ENCODE results near the gene OOSP3.

Gene OOSP3

DNA sequence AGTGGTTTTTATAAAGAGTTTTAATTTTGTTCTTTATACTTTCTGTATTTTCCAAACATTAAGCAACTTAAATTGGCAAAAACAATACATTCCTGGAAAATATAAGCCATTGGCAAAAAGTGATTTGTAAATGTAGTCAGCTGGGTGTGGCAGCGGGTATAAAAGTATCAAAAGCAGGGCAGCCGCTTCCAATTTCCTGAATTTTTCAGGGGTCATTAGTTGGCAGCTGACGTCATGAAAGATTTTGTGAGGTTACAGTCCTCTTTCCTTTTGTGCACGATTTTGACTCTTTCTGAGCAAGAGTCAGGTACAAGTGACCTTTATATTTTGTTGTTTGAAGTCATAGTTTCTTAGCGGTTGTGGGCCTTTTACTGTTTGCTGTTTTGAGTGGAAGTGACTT is at the start of gene OOSP3:
OOSP3 (plus strand) TSS at position 208 of the 400 bp plus-strand sequence; CDS start at position 235, 27 bp downstream.
- no peak for TF ChIP-seq CTCF (IDR thresholded peaks at IDR 0.05; ENCODE audit: low read depth, low read length)
- no peak for DNase-seq (ENCODE audit: low read depth in 2 of 2)

GRCh38 chr11:59829358-59829757 is 49.2 kb upstream of the OOSP3 start:
- TF ChIP-seq CTCF (IDR thresholded peaks at IDR 0.05; ENCODE audit: low read depth, low read length): no peak
- no peak for DNase-seq (ENCODE audit: low read depth in 2 of 2)
- no peak overlapping the region for H3K4me3 ChIP-seq (replicated peaks in 1 of 2; ENCODE audit: low read depth in 2 of 2, low read length in 2 of 2)

More for the DNA sequence above, at the start of gene OOSP3:
- H3K4me3 ChIP-seq (replicated peaks in 1 of 2; ENCODE audit: low read depth in 2 of 2, low read length in 2 of 2): no peak within 1 kb of the TSS

- DNase-seq (ENCODE audit: low read depth in 2 of 2): no peak
- no peak for TF ChIP-seq CTCF (IDR thresholded peaks at IDR 0.05; ENCODE audit: low read depth, low read length)
- no peak overlapping the region for H3K4me3 ChIP-seq (replicated peaks in 1 of 2; ENCODE audit: low read depth in 2 of 2, low read length in 2 of 2)
Measured at GRCh38 chr11:59833602-59834001, 45.0 kb upstream of the OOSP3 start.

- DNase-seq (ENCODE audit: low read depth in 2 of 2): no peak
- TF ChIP-seq CTCF (IDR thresholded peaks at IDR 0.05; ENCODE audit: low read depth, low read length): no peak
- H3K4me3 ChIP-seq (replicated peaks in 1 of 2; ENCODE audit: low read depth in 2 of 2, low read length in 2 of 2): no peak overlapping the region
Measured at GRCh38 chr11:59839615-59840014, 39.0 kb upstream of the OOSP3 start.

DNA sequence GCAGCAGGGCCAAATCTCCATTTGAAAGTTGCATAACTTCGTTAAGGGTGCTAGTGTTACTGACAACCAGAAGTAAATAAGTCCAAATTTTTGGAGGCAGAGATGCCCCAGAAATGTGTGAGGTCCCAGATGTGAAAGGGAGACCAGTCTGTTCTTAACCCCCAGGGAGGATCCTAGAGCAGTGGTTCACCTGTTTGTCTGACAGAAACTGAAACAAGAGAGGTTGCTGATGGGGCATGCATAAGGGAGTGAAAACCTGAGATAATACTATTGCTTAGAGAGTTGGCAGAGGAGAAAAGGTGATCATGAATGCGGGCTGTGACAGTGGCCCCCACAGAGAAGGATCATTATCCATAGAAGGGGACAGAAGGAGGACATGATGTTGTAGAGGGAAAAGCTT is 37.1 kb upstream of the OOSP3 start:
- no peak for DNase-seq (ENCODE audit: low read depth in 2 of 2)
- TF ChIP-seq CTCF (IDR thresholded peaks at IDR 0.05; ENCODE audit: low read depth, low read length): no peak
- no peak overlapping the region for H3K4me3 ChIP-seq (replicated peaks in 1 of 2; ENCODE audit: low read depth in 2 of 2, low read length in 2 of 2)

DNA sequence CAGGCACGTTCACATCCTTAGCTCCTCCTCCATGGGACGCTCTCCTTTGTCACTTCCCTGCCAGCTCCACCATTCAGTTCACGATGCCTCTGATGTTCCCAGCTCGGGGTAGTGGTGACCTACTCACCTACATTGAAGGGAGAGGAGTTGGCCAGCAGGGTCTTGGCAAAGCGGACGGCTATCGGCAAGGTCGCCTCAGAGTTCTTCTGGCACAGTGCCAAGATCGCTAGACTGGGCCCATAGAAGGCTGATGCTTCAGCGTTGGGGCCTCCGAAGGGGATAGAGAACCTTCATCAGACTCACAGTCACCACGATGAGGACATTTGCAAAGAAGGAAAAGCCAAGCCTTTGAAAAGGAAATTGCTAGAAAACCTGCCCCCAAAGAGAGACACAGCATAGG is 36.3 kb upstream of the OOSP3 start:
- TF ChIP-seq CTCF (IDR thresholded peaks at IDR 0.05; ENCODE audit: low read depth, low read length): no peak
- no peak for DNase-seq (ENCODE audit: low read depth in 2 of 2)
- no peak overlapping the region for H3K4me3 ChIP-seq (replicated peaks in 1 of 2; ENCODE audit: low read depth in 2 of 2, low read length in 2 of 2)

GRCh38 chr11:59845399-59845798 is 33.2 kb upstream of the OOSP3 start, which contains the start of gene CBLIF:
TSS of gene CBLIF (minus strand) at chr11:59845499. CDS start at chr11:59845453, 46 bp downstream.
- no peak for TF ChIP-seq CTCF (IDR thresholded peaks at IDR 0.05; ENCODE audit: low read depth, low read length)
- DNase-seq (ENCODE audit: low read depth in 2 of 2): no peak
- no peak within 1 kb of the TSS for H3K4me3 ChIP-seq (replicated peaks in 1 of 2; ENCODE audit: low read depth in 2 of 2, low read length in 2 of 2)

Measured in cardiac fibroblast (primary cell).